NCI-H2227 (cell line): ENCODE measurements around the gene DUSP3.

Experiments used
- DNase-seq: peaks from one replicate; lab custom pipeline; 2025; ENCODE audit not compliant: unreplicated experiment; lab: John Stamatoyannopoulos, UW

The DUSP3 gene

GRCh38 chr17:43769426-43769825 is 9.4 kb downstream of the DUSP3 start:
- no peak for DNase-seq

- DNase-seq = no peak
Measured at GRCh38 chr17:43768943-43769342, 9.8 kb downstream of the DUSP3 start.

GRCh38 chr17:43768382-43768781 is 10.4 kb downstream of the DUSP3 start:
- DNase-seq = no peak

- DNase-seq = no peak
Measured at GRCh38 chr17:43767713-43768059, 11.1 kb downstream of the DUSP3 start.

- no peak for DNase-seq
Measured at GRCh38 chr17:43767053-43767712, 11.6 kb downstream of the DUSP3 start.

GRCh38 chr17:43766413-43767052 is 12.2 kb downstream of the DUSP3 start:
- peak; percentile 82 for DNase-seq

GRCh38 chr17:43760254-43760852 is 18.4 kb downstream of the DUSP3 start:
- peak; percentile 94 for DNase-seq

- DNase-seq = no peak
Measured at GRCh38 chr17:43759836-43760235, 18.9 kb downstream of the DUSP3 start.

- no peak for DNase-seq
Measured at GRCh38 chr17:43758497-43759174, 20.1 kb downstream of the DUSP3 start, which contains the start of gene SOST. Gene SOST (minus strand): TSS chr17:43758791. CDS start chr17:43758741, 50 bp downstream.

GRCh38 chr17:43758086-43758485 is 20.7 kb downstream of the DUSP3 start:
- no peak for DNase-seq

- no peak for DNase-seq
Measured at GRCh38 chr17:43757171-43757660, 21.6 kb downstream of the DUSP3 start.

- DNase-seq = no peak
Measured at GRCh38 chr17:43756201-43756600, 22.6 kb downstream of the DUSP3 start.

GRCh38 chr17:43755389-43755875 is 23.3 kb downstream of the DUSP3 start:
- peak; percentile 38 for DNase-seq

GRCh38 chr17:43754947-43755346 is 23.8 kb downstream of the DUSP3 start:
- DNase-seq = no peak

GRCh38 chr17:43753493-43754129 is 25.2 kb downstream of the DUSP3 start:
- no peak for DNase-seq

GRCh38 chr17:43750153-43750552 is 28.6 kb downstream of the DUSP3 start:
- no peak for DNase-seq

GRCh38 chr17:43745541-43745940 is 33.2 kb downstream of the DUSP3 start:
- DNase-seq = peak; percentile 16

GRCh38 chr17:43741636-43742035 is 37.1 kb downstream of the DUSP3 start:
- no peak for DNase-seq

GRCh38 chr17:43740541-43740940 is 38.2 kb downstream of the DUSP3 start:
- no peak for DNase-seq

- DNase-seq = no peak
Measured at GRCh38 chr17:43737722-43738121, 41.1 kb downstream of the DUSP3 start.

- DNase-seq = no peak
Measured at GRCh38 chr17:43736389-43736788, 42.4 kb downstream of the DUSP3 start.
